Measurements from ENCODE around the gene ALS2CL.

ALS2CL gene

GRCh38 chr3:46663591-46664135 is 29.8 kb downstream of the ALS2CL start:
- H3K4me3 ChIP-seq (replicated peaks; ENCODE audit: low read depth, low read length) = no peak overlapping the region
- TF ChIP-seq, protein P1, sequence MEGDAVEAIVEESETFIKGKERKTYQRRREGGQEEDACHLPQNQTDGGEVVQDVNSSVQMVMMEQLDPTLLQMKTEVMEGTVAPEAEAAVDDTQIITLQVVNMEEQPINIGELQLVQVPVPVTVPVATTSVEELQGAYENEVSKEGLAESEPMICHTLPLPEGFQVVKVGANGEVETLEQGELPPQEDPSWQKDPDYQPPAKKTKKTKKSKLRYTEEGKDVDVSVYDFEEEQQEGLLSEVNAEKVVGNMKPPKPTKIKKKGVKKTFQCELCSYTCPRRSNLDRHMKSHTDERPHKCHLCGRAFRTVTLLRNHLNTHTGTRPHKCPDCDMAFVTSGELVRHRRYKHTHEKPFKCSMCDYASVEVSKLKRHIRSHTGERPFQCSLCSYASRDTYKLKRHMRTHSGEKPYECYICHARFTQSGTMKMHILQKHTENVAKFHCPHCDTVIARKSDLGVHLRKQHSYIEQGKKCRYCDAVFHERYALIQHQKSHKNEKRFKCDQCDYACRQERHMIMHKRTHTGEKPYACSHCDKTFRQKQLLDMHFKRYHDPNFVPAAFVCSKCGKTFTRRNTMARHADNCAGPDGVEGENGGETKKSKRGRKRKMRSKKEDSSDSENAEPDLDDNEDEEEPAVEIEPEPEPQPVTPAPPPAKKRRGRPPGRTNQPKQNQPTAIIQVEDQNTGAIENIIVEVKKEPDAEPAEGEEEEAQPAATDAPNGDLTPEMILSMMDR (IDR thresholded peaks at IDR 0.05; ENCODE audit: low read length, missing control alignments) = peak; percentile 8
- peak; percentile 5 for DNase-seq (ENCODE audit: low read depth)

DNA sequence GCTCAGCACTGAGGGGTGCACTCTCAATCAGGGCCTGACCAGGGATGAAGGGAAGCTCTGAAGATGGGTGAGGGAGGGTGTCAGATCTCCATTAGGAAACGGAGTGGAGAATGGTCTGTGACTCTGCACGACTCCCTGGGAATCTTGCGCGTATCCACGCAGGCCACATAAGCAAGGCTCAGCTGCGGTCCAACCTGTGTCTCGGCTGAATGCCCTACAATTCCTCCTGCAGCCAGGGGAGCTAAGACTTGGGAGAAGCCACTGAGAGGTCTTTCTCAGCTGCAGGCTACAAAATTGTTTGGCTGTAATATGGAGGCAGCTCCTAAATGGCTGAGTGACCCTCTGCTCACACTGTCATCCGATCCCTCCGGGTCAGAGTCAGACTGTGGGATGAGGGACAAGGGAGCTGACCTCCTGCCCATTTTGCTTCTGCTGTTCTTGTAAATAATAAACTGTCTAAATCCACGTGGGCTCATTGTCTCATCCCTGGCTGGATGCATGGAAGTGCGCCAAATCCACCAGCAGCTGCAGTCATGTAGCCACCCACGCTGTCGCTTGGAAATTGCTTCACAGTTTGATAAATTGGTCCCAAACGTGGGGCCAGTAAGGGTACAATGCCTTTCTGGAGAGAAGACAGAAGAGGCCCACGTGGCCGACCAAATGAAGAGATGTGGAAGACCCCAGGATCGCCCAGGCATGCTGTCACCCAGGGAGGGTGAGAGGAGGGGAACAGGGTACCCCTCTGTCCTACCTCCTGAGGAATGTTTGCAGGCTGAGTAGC is 30.5 kb downstream of the ALS2CL start:
- peak; percentile 46 for DNase-seq (ENCODE audit: low read depth)
- TF ChIP-seq, protein P1 (IDR thresholded peaks at IDR 0.05; ENCODE audit: low read length, missing control alignments) = no peak
- H3K4me3 ChIP-seq (replicated peaks; ENCODE audit: low read depth, low read length) = no peak overlapping the region

DNA sequence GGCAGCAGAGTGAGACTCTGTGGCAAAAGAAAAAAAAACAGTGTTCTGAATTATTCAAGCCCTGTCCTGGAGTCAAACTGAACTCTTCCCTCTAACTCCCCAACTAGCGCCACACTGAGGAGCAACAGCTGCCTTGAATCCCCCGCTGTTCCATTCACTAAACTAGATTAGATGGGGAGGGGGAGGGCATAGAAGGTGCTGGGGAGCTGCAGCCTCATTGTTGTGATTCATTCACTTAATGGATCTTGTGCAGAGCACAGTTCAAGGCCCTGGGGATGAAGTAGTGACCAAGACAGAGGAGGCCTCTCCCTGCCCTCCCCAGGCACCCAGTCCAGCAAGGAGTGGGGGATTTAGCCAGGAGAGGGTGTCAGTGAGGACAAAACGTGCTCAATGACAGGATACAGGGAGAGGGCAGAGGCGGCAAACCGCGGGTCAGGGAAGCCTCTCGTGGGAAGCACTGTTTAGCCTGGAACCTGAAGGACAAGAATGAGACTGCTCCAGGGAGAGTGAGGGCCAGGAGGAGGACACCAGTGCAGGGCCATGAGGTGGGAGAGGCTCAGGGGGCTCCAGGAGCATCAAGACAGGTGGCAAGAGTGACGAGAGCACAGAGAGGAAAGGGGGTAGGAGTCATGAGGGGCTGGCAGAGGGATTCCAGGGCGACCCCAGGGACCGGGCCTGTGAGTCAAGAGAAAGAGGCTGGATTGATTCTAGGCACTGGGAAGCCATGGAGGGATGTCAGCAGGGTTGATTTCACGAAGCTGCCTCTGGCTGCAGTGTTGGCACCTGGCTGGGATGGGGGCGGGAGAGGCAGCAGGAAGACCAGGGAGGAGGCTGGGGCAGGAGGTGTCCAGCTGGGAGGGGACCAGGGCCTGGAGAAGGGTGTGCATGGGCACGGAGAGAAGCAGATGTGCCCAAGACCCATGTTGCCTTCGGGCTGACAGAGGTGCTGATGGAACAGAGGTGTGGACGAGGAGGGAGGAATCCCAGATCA is 31.4 kb downstream of the ALS2CL start:
- no peak for DNase-seq (ENCODE audit: low read depth)

DNA sequence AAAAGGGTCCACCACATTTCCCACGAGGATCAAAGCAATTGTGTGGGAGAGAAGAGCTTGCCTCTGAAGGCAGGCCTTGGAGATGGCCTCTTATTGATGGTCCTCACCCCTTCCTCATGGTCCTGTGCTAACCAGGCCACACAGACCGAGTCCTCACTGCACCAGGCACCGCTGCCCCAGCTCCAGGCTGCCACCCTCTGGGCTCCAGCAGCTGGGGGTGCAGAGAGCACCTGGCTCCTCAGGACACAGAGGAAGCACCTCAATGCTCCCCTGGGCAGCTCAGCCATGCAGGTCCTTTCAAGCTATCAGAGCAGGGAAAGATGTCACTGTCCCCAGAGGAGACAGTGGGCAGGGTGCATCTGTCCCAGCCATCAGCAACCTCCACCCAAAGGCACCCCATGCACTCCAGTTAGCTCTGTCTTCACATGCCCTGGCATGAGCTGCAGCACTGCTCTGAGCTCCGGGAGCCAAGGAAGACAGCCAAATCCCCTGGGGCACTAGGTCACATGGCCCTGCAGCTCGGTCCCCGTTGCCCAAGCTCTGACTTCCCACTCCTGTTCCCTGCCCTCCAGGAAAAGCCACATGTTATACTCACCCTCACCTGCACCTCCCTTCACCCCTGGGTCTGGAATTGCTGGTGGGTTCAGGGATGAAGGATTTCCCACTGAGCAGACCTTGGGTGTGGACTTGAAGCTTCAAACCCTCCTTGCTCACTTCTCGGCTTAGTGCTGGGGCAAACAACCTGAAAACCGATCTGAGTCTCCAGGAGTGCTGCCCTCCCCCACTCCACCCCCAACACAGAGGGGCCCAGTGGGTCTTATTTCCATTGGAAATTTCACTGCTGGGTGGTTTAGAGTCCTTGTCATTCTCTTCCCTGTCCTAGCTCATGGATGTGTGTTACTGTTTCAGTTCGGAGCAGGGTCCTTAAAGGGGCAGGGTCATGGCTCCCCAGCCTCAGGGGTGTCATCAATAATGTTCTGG is 32.6 kb downstream of the ALS2CL start:
- TF ChIP-seq, protein P1 (IDR thresholded peaks at IDR 0.05; ENCODE audit: low read length, missing control alignments) = no peak
- no peak for DNase-seq (ENCODE audit: low read depth)
- no peak overlapping the region for H3K4me3 ChIP-seq (replicated peaks; ENCODE audit: low read depth, low read length)

More for the DNA sequence above, 31.4 kb downstream of the ALS2CL start:
- H3K4me3 ChIP-seq (replicated peaks; ENCODE audit: low read depth, low read length) = no peak overlapping the region
- TF ChIP-seq, protein P1 (IDR thresholded peaks at IDR 0.05; ENCODE audit: low read length, missing control alignments) = no peak

DNA sequence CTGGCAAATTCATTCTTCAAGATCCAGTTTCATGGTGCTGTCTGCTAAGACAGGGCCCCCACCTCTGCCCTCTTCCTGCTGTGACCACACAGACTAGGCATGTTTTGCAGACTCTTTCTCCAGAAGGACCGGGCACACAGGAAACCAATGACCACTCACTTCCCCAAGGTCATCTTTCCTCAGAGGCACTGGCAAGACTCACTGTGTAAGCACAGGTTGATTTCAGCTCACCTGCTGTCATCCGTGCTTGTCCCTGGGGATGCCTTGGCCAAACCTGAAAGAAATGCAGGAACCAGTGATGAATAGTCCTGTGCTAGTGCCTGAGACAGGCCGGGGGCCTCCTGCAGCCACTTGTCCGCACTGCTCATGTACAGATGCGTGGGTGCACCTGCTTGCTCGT is 33.5 kb downstream of the ALS2CL start:
- no peak for DNase-seq (ENCODE audit: low read depth)
- TF ChIP-seq, protein P1 (IDR thresholded peaks at IDR 0.05; ENCODE audit: low read length, missing control alignments) = no peak
- no peak overlapping the region for H3K4me3 ChIP-seq (replicated peaks; ENCODE audit: low read depth, low read length)

GRCh38 chr3:46659285-46659684 is 34.2 kb downstream of the ALS2CL start:
- TF ChIP-seq, protein P1 (IDR thresholded peaks at IDR 0.05; ENCODE audit: low read length, missing control alignments) = no peak
- no peak for DNase-seq (ENCODE audit: low read depth)
- H3K4me3 ChIP-seq (replicated peaks; ENCODE audit: low read depth, low read length) = no peak overlapping the region
